Hepatocyte (in vitro differentiated cells): ENCODE measurements around the gene PACRG. TPM values are rescaled to one million over a fixed set of nuclear protein-coding genes. Genes with fewer than 3 reads are reported as not detected.

Source experiments
- DNase-seq: peaks from one replicate; pipeline ENCODE4 v3.0.0-alpha.2; 2016; ENCODE audit warnings: low spot score
- H2AFZ ChIP-seq: fragments of 200-600 bp; sonication (generic); 2 replicates; pipeline ENCODE4 v1.6.0; 2016; ENCODE audit warnings: antibody characterized with exemption, mild to moderate bottlenecking
- H3K27ac ChIP-seq: fragments of 200-600 bp; sonication (generic); 2 replicates; pipeline ENCODE4 v1.5.1; 2016; ENCODE audit warnings: mild to moderate bottlenecking
- H3K27me3 ChIP-seq: fragments of 200-600 bp; sonication (generic); 2 replicates; pipeline ENCODE4 v1.6.1; 2016
- H3K36me3 ChIP-seq: fragments of 200-600 bp; sonication (generic); replicated peaks from 2 replicates; pipeline ENCODE4 v1.5.1; 2016; ENCODE audit warnings: low read depth; ENCODE audit not compliant: insufficient read depth
- H3K4me1 ChIP-seq: fragments of 200-600 bp; sonication (generic); 2 replicates; pipeline ENCODE4 v1.5.1; 2016; ENCODE audit warnings: mild to moderate bottlenecking, moderate library complexity; ENCODE audit not compliant: insufficient read depth
- H3K4me2 ChIP-seq: fragments of 200-600 bp; sonication (generic); 2 replicates; pipeline ENCODE4 v1.6.0; 2016
- H3K4me3 ChIP-seq: fragments of 200-600 bp; sonication (generic); 2 replicates; pipeline ENCODE4 v1.5.1; 2016; ENCODE audit warnings: mild to moderate bottlenecking
- H3K79me2 ChIP-seq: fragments of 200-600 bp; sonication (generic); 2 replicates; pipeline ENCODE4 v1.6.0; 2017; ENCODE audit warnings: mild to moderate bottlenecking
- H3K9me2 ChIP-seq: fragments of 200-600 bp; sonication (generic); replicated peaks from 2 replicates; pipeline ENCODE4 v1.6.0; 2017; ENCODE audit warnings: mild to moderate bottlenecking; ENCODE audit not compliant: insufficient read depth
- H3K9me3 ChIP-seq: fragments of 200-600 bp; sonication (generic); 2 replicates; pipeline ENCODE4 v1.5.1; 2016; ENCODE audit warnings: low read depth, mild to moderate bottlenecking
- H4K20me1 ChIP-seq: fragments of 200-600 bp; sonication (generic); 2 replicates; pipeline ENCODE4 v1.6.0; 2016; ENCODE audit warnings: mild to moderate bottlenecking; ENCODE audit not compliant: insufficient read depth, poor library complexity, severe bottlenecking
- CTCF ChIP-seq: fragments of 200-600 bp; sonication (generic); IDR thresholded peaks from 2 replicates; pipeline ENCODE4 v1.5.1; 2016; ENCODE audit warnings: antibody characterized with exemption, mild to moderate bottlenecking; ENCODE audit not compliant: poor library complexity
- EZH2 ChIP-seq: fragments of 200-600 bp; sonication (generic); IDR thresholded peaks from 2 replicates; pipeline ENCODE4 v1.6.1; 2016; ENCODE audit warnings: antibody characterized with exemption, mild to moderate bottlenecking, borderline replicate concordance
- EZH2phosphoT487 ChIP-seq: fragments of 200-600 bp; sonication (generic); IDR thresholded peaks from one replicate; pipeline ENCODE4 v1.6.1; 2018; ENCODE audit warnings: antibody characterized with exemption, mild to moderate bottlenecking, low read depth, moderate library complexity; ENCODE audit not compliant: unreplicated experiment, severe bottlenecking
- WGBS: methylation state at CpG from one replicate; pipeline ENCODE4 v1.1.6; 2016; ENCODE audit warnings: low lambda C conversion rate; ENCODE audit errors: missing lambda C conversion rate; 5-methylcytosine and 5-hydroxymethylcytosine counted together
- polyA plus RNA-seq: library from polyadenylated mRNA; unstranded; fragments of >200 nt; fragmentation: Nextera tagmentation; extraction: Ambion mirVana; gene quantifications from 2 replicates; pipeline ENCODE4 v1.2.1, GENCODE V29; 2016
- total RNA-seq: library from RNA; depleted of rRNA; stranded (reverse); fragments of >200 nt; gene quantifications from 2 replicates; pipeline ENCODE4 v1.2.3, GENCODE V29; 2014

PACRG gene
- total and polyA plus RNA-seq, 2 experiments from 2014 or later = 0.91 to 2.6 TPM

GRCh38 chr6:163173741-163174140, 446.0 kb downstream of the PACRG start:
- no peak overlapping the region for H3K27ac ChIP-seq
- WGBS = 87% methylated on average over 6 of the region's 6 CpGs
- no peaks in the 10 kb centered on the region for H3K27me3 ChIP-seq

DNA sequence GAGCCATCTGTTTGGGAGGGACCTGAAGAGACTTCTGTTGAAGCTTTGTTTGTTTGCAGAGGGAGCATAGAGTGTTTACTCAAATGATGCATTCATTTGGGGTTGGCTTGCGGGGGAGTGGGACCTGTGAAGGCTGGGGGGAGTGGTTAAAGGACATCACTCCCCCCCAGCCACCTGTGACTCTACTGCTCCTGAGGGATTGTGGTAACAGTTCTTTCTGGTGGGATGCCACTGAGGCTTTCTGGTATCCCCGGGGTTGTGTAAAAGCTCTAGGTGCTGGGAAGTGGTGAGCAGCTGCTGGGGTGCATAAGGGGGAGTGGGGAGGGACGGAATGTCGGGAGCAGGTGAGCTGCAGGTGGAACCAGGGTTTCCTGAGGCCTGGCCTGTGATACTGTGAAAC, 447.5 kb downstream of the PACRG start:
- Histone ChIP-seq H3K27me3 (no peaks in the 10 kb centered on the region), H3K36me3 (no peaks in the 10 kb centered on the region), H3K79me2 (no peaks in the 10 kb centered on the region), H3K4me3 (no peak overlapping the region), H3K9me2 (no peaks in the 10 kb centered on the region), H3K27ac (no peak overlapping the region), H2AFZ (no peak overlapping the region), H4K20me1 (no peaks in the 10 kb centered on the region), H3K9me3 (no peaks in the 10 kb centered on the region), H3K4me1 (no peaks in the 10 kb centered on the region), H3K4me2 (no peak overlapping the region)
- TF ChIP-seq EZH2phosphoT487 (no peak), EZH2 (no peak), CTCF (no peak)
- 80% methylated on average over 4 of the region's 4 CpGs for WGBS
- no peak for DNase-seq

More at GRCh38 chr6:163173741-163174140, 446.0 kb downstream of the PACRG start:
- H3K4me3 ChIP-seq = no peak overlapping the region
- no peaks in the 10 kb centered on the region for H3K4me1 ChIP-seq
- no peak overlapping the region for H2AFZ ChIP-seq
- H3K36me3 ChIP-seq = no peaks in the 10 kb centered on the region
- H3K79me2 ChIP-seq = no peaks in the 10 kb centered on the region
- no peaks in the 10 kb centered on the region for H3K9me2 ChIP-seq
- DNase-seq = no peak
- no peaks in the 10 kb centered on the region for H4K20me1 ChIP-seq
- no peaks in the 10 kb centered on the region for H3K9me3 ChIP-seq
- H3K4me2 ChIP-seq = no peak overlapping the region
- TF ChIP-seq EZH2 (no peak), EZH2phosphoT487 (no peak), CTCF (no peak)

DNA sequence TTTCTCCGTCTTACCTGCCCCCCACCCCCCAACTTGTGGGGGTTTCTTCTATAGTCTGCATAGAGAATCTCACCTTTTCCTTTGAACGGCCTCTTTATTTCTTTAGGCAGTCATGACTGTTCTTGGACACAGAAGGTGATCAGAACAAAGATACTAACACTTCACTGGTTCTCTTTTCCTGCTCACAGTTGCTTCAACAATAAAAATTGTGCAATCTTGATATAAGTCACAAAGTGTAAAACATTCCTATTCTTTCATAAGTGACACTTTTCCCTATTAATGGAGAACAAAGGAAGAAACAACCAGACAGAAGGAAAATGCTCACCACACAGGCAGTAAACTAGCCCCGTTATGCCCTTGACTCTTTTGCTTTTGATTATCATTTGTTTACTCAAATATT, 448.3 kb downstream of the PACRG start:
- no peak overlapping the region for H3K4me2 ChIP-seq
- TF ChIP-seq CTCF = no peak
- 61% methylated on average over 3 of the region's 3 CpGs for WGBS

DNA sequence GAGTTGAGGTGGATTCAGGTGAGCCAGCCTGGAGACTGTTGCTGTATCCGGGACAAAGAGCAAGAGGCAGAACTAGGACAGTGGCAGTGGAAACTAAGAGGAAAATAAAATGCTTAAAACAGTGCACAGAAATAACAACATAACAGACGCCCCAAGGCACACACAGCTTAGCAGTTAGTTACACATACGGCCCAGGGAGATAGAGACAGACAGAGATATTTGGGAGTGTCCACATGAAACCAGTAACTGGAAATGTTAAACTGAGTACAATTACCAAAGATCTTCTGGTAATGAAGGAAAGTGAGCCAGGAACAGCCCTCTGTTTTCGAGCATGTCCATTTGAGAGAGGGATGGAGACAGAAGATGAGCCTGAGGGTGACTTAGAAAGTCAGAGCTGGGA, 449.2 kb downstream of the PACRG start:
- H3K79me2 ChIP-seq = no peaks in the 10 kb centered on the region
- H3K9me3 ChIP-seq = no peaks in the 10 kb centered on the region
- H3K36me3 ChIP-seq = no peaks in the 10 kb centered on the region
- no peaks in the 10 kb centered on the region for H4K20me1 ChIP-seq
- H3K4me2 ChIP-seq = no peak overlapping the region
- H3K27me3 ChIP-seq = no peaks in the 10 kb centered on the region
- no peaks in the 10 kb centered on the region for H3K4me1 ChIP-seq
- no peak overlapping the region for H3K27ac ChIP-seq
- TF ChIP-seq CTCF (no peak), EZH2 (no peak), EZH2phosphoT487 (no peak)
- H3K4me3 ChIP-seq = no peak overlapping the region
- DNase-seq = no peak
- no peaks in the 10 kb centered on the region for H3K9me2 ChIP-seq
- 81% methylated on average over 4 of the region's 4 CpGs for WGBS
- no peak overlapping the region for H2AFZ ChIP-seq

More for the DNA sequence above, 448.3 kb downstream of the PACRG start:
- no peaks in the 10 kb centered on the region for H3K36me3 ChIP-seq
- H3K4me3 ChIP-seq = no peak overlapping the region
- H3K27ac ChIP-seq = no peak overlapping the region
- no peaks in the 10 kb centered on the region for H3K79me2 ChIP-seq
- H2AFZ ChIP-seq = no peak overlapping the region
- H3K4me1 ChIP-seq = no peaks in the 10 kb centered on the region
- no peak for DNase-seq
- no peaks in the 10 kb centered on the region for H3K9me2 ChIP-seq
- no peaks in the 10 kb centered on the region for H3K9me3 ChIP-seq
- no peaks in the 10 kb centered on the region for H3K27me3 ChIP-seq
- no peaks in the 10 kb centered on the region for H4K20me1 ChIP-seq
